HUDEP-2 (cell line): Measurements from ENCODE around the gene TGFBR3.

Experiments
- DNase-seq, 76 experiments: peaks; one replicate each; lab custom pipeline; 2025; ENCODE audit not compliant: unreplicated experiment in 76 of 76; lab: John Stamatoyannopoulos, UW

Gene TGFBR3

DNA sequence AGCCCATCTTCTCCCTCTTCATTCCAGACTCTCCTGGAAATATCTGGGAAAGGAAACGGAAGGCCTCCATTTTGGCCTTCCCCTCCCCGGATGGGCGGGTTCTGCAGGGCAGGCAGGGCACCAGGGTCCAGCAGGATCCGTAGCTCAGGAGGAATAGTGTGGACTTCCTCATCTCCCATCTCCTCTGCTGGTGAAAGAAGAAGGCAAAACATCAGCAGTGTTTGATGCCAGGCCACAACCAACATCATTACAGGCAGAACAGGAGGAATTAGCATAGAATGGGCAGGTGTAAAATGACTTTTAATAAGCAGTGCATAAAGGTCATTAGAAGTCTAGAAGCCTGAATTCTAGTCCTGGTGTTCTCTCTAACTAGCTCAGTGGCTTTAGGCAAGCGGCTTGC is 165.9 kb downstream of the TGFBR3 start:
- DNase-seq = no peak

DNA sequence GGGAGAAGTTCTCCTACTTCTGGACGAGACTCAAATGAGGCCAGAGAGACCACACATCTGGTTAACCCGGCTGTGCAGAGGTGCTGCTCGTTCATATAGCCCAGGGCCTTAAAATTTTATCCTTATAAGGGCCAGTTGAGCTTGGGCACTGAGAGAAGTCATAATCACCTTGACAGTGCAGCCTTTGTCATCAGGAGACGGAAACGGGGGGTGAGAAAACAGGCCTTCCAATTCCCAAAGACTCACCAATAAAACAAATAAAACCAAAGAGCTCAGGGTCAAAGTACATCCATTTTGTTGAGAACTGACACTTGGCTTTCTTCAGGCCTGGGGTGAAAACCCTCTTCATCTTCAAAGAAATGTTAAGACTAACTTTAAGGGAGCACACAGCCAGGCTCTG is 167.1 kb downstream of the TGFBR3 start:
- DNase-seq = no peak

DNA sequence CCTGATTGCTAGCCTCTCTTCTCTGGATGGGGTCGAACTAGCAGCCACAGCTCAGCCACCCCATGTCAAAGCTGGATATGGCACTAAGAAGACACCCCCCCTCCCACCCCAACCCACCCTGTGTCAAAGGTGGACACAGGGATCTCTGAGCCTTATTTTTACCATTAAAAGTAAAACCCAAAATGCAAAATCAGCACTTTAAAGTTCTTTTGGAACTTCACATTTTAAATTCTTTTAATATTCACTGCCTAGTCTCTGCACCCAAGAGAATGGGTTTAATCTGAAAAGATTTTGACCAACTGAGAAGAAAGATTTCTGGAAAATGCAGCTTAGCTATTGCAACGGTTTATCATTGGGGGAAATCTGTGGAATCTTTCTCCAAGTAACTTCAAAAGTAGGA is 167.6 kb downstream of the TGFBR3 start:
- no peak for DNase-seq

DNA sequence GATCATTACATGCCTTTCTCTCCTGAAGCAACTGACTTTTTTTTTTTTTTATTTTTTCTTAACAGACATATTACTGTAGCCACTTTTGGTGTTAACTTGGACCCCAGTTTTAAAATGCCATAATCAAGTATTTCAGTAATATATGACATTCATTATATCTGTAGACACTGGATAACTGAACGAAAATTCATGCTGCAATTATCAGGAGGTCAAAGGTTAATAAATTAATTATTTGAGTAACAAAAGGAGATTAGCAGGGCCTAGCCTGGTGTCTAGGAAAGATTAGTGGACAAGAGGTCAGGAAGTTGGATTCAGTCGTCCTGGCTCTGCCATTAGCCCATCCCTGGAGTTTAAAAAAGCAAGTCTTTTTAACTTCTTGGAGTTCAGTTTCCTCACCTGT is 168.1 kb downstream of the TGFBR3 start:
- no peak for DNase-seq

DNA sequence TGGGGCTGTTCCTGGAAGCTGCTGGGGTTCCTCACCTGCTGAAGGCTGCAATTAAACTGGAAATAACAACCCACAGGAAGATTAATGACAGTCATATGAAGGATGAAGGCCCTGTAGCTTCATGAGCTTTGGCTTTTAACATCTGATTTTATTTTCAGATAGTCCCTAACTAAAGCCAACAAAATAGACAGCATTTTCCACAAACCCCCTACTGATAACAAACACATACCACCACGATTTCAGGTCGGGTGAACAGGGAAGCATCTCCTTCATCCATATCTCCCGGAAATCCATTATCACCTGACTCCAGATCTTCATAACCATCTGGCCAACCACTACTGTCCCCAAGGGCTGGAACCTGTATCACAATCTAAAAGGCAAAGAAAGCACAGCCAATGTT is 169.6 kb downstream of the TGFBR3 start:
- no peak for DNase-seq

DNA sequence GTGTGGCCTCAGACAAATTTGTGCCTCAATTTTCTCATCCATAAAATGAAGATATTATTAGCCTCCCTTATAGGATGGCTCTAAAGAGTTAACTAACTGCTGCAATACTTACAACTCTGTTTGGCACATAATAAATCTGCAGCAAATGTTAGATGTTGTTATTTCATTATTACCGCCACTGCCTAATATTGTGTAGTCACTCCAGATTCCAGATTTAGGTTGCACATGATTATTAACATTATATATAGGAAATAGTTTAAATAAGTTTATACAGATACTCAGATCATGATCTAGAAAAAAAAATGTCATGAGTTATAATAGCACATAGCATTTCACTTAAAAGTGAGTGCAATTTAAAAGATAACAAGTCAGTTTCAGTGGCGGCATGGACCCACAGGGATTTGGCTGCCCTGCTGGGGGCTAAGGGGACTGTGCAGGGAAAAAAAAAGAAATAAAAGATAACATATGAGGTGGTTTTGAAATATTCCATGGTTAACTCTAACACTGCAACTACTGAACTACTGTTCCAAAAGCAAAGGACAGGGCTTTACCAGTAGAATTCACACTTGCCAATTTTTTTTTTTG is 170.4 kb downstream of the TGFBR3 start:
- DNase-seq = no peak

DNA sequence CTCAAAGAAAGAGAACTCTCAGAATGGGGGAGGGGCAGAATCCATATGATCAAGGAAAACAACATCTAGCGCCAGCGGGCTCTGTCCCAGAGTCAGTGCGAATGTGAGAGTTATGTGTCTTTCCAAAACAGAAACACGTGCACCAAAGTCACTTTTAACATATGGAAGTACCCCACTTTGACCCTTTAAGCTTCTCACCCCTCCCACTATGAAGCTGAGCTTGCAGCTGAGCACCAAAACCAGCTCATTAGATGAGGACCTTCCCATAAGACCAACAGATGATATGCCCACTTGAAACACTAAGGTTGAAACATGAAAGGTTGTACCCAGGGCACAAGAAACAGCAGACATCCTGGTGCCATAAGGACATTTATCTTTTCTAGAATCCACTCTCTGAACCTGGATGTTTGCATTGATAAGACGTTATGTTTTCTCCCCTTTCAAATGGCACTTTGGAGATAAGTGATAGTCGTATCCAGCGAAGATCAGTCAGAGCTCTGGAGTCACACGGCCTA is 171.0 kb downstream of the TGFBR3 start:
- DNase-seq = no peak

DNA sequence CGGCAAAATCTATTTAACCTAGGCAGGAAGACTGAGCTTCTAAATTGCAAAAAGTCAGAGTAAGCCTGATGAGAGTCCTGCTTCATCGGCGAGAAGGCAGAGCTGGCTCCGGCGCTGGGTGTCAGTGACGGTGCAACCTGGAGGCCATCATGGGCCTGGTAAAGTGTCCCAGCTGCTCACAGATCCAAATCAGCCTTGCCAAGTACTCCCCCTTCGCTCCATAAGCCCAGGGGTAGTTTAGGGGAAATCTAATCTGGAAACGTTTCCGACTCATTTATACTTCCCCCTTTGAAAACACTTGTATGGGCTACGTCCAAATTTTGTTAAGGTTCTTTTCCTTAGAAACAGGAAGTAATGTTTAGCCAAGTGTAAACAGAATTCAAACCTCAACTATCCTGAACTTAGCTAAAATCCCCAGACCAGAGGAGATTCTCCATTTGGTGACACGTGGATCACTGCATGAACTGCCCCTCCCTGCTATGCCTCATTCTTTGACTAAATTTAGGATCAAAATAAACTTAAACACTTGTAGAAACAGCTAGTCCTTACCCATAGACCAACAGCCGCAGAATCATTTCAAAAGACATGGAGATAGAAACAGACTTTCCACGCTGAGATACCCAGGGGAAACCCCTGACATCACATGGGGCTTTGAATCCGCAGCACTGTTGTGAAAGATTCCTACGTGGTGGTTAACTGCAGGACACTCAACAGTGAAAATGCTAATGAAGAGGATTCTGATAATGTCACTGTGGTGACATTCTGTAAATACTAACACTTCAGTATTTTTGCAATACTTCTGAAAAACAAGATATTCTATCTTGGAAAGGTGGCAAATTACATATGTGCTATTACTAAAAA is 172.7 kb downstream of the TGFBR3 start:
- no peak for DNase-seq

DNA sequence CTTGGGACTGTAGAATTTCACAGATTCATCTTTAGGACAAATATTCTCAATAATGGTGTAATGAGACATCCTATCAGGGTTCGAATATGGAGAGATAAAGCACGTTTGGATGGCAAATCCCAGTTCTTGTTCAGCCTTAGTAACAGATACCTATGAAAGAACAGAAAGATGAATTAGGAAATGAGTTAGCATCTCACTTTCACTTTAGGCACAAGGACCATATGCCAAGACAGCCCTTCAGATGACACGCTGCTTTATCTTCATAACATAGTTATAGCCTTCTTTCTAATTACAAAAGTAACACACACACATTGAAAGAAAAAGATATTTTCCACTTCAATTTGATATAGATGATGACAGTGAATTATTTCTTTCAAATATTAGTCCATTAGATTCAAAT is 173.6 kb downstream of the TGFBR3 start:
- no peak for DNase-seq

DNA sequence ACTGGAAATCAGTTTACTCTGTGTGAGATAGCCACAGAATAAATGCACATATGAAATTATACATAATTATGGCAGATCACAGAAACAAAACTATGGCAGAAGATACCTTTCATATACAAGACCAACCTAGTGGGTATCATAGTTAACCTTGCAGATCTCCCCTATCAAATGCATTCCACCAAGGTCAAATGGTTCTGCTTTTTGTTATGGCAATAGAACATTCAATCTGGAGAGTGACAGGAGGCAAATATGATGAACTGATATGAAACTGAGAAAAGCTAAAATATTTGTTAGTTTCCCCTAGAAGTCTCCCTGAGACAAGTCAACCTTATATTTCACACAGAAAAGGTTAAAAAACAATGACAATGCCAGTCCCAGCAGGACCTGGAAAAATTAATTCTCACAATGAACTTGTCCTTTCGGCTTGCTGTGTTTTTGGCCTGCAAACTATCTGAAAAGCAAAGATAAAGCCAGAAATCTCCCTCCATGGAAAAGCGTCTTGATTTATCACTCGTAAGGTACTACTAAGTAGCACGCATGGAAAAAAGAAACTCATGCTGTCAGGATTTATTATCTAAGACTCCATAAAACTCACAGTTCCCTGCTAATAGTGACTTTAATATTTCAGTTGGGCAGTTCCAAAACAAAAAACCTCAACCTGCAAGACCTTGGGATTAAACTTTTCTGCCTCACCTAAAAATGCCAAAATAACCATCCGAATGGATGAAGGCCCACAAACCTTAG is 174.3 kb downstream of the TGFBR3 start:
- DNase-seq = no peak

DNA sequence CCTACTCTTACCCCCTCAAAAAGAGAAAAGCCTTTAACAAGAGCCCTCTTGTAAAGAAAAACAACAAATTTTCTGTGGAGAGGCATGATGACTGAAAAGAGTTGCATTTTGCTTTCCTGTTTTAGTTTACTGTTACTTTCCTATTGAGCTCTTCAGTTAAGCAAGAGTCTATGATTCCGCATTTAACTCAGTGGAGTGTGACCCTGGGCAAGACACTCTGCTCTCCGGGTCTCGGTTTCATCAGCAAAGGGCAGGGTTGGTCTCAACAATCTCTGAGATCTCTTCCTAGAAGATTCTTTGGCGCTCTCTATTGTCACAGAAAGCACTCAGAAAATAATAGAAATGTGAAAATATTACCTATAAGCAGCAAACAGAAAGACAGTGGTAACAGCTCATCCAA is 175.7 kb downstream of the TGFBR3 start:
- DNase-seq = no peak

DNA sequence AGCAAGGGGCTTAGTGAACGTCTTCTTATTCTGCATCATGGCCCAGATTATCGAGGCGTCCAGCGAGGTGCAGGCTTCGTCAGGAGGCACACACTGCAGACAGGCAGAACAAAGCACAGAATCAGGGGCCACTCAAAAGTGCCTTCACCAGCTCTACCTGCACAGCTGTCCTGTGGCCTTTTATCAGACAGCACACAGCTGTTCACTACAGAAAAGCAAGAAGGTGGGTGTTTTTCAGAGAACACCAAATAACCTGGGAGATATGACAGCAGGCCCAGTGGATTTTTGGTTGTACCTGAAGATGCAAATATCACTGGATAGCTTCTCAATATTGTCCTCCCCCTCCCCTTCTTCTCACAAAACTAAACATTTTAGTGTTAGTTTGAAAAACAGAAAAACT is 177.3 kb downstream of the TGFBR3 start:
- no peak for DNase-seq

DNA sequence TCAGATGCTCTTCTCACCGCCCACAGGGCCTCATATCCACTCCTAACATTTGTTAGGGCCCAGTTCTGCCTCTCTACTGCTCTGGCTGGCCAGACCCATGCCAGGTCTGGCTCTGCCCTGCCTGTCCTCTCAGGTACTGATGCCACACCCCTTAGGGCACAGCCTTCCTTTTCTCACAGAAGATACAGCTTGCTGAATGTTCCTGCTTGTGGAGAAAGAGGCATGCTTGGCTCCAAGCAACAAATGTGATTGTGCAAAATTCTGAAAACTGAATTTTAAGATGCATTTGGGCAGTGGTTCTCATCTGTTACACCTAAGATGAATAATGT is 178.1 kb downstream of the TGFBR3 start:
- DNase-seq = no peak

DNA sequence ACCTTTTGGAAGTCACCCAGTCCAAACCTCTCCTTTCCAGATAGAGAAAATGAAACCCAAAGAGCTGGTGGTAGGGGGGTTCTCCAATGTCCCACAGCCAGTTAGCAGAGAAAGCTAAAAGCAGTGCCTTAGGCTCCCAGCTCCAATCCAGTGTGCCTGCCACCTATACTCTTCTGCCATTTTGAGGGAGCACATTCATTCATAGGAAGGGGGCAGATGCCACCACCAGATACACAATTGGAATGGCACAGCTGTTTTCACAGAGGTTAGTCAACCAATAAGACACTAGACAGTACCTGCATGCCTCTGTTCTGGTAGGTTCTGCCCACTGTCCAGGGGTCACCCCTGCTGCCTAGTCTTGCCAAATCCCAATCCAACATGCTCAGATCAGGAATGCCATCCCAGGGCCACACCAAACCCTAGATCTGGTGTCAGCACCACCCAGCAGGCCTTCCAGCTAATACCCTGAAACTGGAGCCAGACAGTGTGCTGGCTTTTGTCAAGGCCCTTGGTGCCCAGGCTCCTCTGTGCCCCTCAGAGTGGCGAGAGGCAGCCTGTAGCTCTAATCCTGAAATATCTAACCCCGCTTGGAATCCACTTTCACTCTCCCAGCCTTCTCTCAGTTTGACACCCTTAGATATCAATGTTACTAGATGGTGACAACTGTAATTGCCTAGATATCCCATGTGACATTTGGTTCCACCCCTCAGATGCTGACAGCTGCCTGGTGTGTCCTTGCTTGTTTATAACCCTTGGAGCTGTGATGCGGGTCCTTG is 178.6 kb downstream of the TGFBR3 start:
- no peak for DNase-seq

DNA sequence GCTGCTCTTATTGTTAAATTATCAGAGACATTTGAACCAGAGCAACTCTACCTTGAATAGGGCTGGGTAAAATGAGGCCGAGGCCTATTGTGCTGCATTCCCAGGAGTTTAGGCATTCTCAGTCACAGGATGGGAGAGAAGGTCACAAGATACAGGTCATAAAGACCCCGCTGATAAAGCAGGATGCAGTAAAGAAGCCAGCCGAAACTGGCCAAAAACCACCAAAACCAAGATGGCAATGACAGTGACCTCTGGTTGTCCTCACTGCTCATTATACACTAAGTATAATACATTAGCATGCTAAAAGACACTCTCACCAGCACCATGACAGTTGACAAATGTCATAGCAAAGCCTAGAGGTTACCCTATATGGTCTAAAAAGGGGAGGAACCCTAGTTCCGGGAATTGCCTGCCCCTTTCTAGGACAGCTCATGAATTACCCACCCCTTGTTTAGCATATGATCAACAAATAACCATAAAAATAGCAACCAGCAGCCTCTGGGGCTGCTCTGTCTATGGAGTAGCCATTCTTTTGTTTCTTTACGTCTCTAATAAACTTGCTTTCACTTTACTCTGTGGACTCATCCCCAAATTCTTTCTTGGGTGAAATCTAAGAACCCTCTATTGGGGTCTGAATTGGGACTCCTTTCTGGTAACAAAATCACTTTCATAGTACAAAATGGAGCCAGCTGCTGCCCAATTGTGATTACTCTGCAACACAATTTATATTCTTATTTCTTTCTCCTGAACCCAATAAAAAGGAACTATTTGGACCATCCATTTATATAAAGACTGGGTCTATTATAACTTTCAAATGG is 179.6 kb downstream of the TGFBR3 start:
- DNase-seq = no peak

DNA sequence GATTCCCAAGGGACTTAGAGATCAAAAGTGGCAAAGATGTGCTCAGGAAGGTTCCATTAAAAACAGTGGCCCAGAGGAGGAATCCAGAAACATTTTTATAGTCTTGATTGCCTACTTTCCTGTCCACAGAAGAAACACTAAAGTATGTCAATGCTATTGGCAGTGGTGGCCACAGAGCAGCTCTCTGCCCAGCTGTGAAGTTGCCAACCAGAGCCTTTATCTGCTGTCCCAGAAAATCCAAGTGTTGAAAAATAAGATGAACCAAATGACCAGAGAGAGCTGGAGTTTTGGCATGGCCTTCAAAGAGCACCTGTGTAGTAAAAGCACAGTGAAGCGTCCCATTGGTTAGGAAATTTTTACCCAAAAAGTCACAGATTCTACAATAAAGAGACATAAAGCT is 181.2 kb downstream of the TGFBR3 start:
- DNase-seq = no peak

DNA sequence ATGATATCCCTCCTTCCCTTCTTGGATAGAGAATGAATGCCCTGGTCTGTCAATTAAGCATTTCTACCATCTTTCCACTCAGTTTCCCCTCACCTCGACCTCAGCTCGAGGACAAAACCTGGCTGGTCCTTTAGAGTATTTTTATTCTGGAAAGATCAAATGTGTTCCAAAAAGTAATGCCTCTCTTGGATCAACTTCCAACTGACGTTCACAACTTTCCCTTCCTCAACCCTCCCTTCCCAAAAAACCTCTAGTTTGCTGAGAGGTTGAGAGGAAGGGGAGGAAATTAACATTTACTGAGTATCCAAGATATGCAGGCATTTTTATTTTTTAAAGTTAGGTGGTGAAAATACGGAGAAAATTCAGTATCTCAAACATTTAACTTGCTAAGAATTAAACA is 182.9 kb downstream of the TGFBR3 start:
- DNase-seq = no peak

DNA sequence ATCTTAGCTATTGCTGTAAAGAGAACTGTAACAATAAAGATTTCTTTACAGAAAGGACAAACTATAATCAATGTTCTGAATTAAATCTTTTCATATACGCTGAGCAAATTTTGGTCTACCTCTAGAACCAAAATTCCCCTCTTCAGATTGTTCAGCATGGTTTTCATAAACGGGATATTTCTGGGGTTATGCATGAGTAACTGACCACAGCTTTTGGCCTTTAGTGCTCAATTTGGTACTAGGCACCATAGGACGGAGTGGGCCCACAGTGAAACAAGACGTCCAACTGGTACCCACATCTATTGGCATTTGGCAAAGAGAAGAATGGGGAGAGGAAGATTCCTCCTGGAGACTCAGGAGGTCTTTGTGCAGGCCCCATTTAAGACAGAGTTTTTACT is 184.5 kb downstream of the TGFBR3 start:
- DNase-seq = no peak

DNA sequence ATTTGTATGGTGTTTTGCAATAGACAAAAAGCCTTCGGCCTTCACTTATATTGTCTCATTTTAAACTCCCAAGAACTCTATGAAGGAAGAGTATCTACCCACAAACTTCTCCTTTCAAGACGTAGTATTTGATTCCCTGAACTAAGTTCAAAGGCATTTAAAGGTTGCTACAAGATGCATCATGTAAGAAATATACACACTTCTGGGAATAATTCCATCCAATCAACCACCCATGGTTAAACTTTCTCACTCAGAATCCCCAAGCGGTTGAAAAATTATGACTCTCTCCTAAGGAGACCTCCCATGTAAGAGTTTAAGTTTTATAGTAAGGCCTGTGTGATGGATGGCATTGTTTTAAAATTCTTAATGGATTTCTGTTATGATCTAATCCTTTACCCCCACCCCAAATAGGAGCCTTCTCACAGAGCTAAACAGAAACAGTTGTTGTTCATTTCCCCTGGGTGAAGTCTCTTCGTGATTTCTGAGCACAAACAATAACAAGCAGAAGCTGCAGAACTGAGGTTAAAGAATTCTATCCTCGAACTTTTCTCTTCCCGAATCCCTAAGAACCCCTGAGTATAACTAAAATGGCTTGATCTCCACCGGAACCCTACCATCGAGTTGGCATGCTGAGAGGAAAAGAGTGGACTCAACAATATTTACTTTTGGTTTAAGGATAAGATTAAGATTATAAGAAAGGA is 185.0 kb downstream of the TGFBR3 start:
- DNase-seq = no peak

DNA sequence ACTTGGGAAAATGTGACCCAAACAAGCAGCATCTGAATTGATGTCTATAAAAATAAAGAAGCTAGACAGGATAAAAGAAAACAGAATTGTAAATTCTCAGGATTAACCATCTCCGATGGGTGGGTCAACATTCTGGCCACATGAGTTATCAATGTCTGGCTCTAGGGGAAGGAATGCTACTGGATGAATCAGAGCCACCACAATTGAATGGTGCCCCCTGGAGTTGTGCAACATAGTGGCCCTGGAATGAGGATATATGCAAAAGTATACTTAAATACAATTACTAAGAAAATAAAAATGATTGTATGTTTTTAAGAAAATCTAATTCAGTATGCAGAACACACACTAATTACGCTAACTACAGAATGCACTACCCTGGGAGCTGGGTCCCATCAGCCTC is 185.6 kb downstream of the TGFBR3 start:
- no peak for DNase-seq
